Neuronal stem cell (in vitro differentiated cells): ENCODE data around the gene NR1H4.

Experiments used
- DNase-seq: peaks from one replicate; pipeline ENCODE4 v3.0.0-alpha.2; 2013; ENCODE audit warnings: low spot score
- H2AFZ ChIP-seq: one replicate; pipeline ENCODE4 v1.6.1; 2013; ENCODE audit warnings: mild to moderate bottlenecking, low read length, inconsistent platforms
- H2AK5ac ChIP-seq: 2 replicates; pipeline ENCODE4 v1.6.1; 2013; ENCODE audit warnings: low read depth, mild to moderate bottlenecking, inconsistent platforms, low read length, moderate library complexity, mixed read lengths
- H2BK120ac ChIP-seq: 2 replicates; pipeline ENCODE4 v1.6.1; 2013; ENCODE audit warnings: low read depth, mild to moderate bottlenecking, inconsistent platforms, low read length, moderate library complexity, mixed read lengths
- H2BK12ac ChIP-seq: one replicate; pipeline ENCODE4 v1.6.1; 2013; ENCODE audit warnings: low read length, inconsistent platforms
- H2BK15ac ChIP-seq: 2 replicates; pipeline ENCODE4 v1.6.1; 2013; ENCODE audit warnings: mild to moderate bottlenecking, low read length, inconsistent platforms, mixed read lengths
- H2BK5ac ChIP-seq: one replicate; pipeline ENCODE4 v1.6.1; 2013; ENCODE audit warnings: inconsistent platforms, mild to moderate bottlenecking, low read length, moderate library complexity
- H3K14ac ChIP-seq: one replicate; pipeline ENCODE4 v1.6.1; 2013; ENCODE audit warnings: low read length, inconsistent platforms
- H3K18ac ChIP-seq: 2 replicates; pipeline ENCODE4 v1.6.1; 2013; ENCODE audit warnings: low read length, inconsistent platforms
- H3K23ac ChIP-seq: 2 replicates; pipeline ENCODE4 v1.6.1; 2013; ENCODE audit warnings: low read depth, mild to moderate bottlenecking, mixed read lengths, low read length, inconsistent platforms; ENCODE audit not compliant: poor library complexity
- H3K27ac ChIP-seq: replicated peaks from 3 replicates; pipeline ENCODE4 v1.5.1; 2013; ENCODE audit warnings: low read length, inconsistent platforms
- H3K27me3 ChIP-seq, 3 experiments: 2 replicates each; pipeline ENCODE4 v1.6.1; 2013; ENCODE audit warnings: low read length in 3 of 3, mild to moderate bottlenecking in 2 of 3, inconsistent platforms in 1 of 3, low read depth in 1 of 3, mixed read lengths in 1 of 3, moderate library complexity in 1 of 3; ENCODE audit not compliant: control insufficient read depth in 3 of 3, insufficient read depth in 3 of 3
- H3K36me3 ChIP-seq, 2 donors: replicated peaks in 1 of 2; 2 replicates each; pipeline ENCODE4 v1.6.1; 2013; ENCODE audit warnings: low read length in 2 of 2; ENCODE audit not compliant: control insufficient read depth in 2 of 2, insufficient read depth in 2 of 2
- H3K4ac ChIP-seq: 2 replicates; pipeline ENCODE4 v1.6.1; 2013; ENCODE audit warnings: inconsistent platforms, mild to moderate bottlenecking, low read length, moderate library complexity
- H3K4me1 ChIP-seq, 2 donors: 1 replicate in 1 of 2; 2 replicates in 1 of 2; pipeline ENCODE4 v1.6.1; 2013; ENCODE audit warnings: low read length in 2 of 2, low read depth in 1 of 2; ENCODE audit not compliant: control insufficient read depth in 2 of 2, insufficient read depth in 1 of 2
- H3K4me2 ChIP-seq: one replicate; pipeline ENCODE4 v1.6.1; 2013; ENCODE audit warnings: mild to moderate bottlenecking, low read length, inconsistent platforms; ENCODE audit not compliant: insufficient read depth, poor library complexity, severe bottlenecking
- H3K4me3 ChIP-seq, 2 donors: 2 replicates each; pipeline ENCODE4 v1.5.1; 2013; ENCODE audit warnings: low read length in 2 of 2, mild to moderate bottlenecking in 2 of 2, inconsistent platforms in 1 of 2, moderate library complexity in 1 of 2
- H3K79me1 ChIP-seq: one replicate; pipeline ENCODE4 v1.6.1; 2013; ENCODE audit warnings: low read depth, mild to moderate bottlenecking, inconsistent platforms, low read length, moderate library complexity
- H3K9ac ChIP-seq: one replicate; pipeline ENCODE4 v1.6.1; 2013; ENCODE audit warnings: mild to moderate bottlenecking, low read depth, low read length, inconsistent platforms; ENCODE audit not compliant: poor library complexity
- H3K9me3 ChIP-seq, 2 donors: replicated peaks in 1 of 2; 2 replicates each; pipeline versions ENCODE3 to v1.6.1; 2013; ENCODE audit warnings: low read length in 2 of 2, mild to moderate bottlenecking in 2 of 2, inconsistent platforms in 1 of 2, low read depth in 1 of 2, mixed read lengths in 1 of 2, moderate library complexity in 1 of 2; ENCODE audit not compliant: control insufficient read depth in 2 of 2, insufficient read depth in 1 of 2
- H4K8ac ChIP-seq: one replicate; pipeline ENCODE4 v1.6.1; 2013; ENCODE audit warnings: low read depth, mild to moderate bottlenecking, inconsistent platforms, low read length, moderate library complexity
- H4K91ac ChIP-seq: one replicate; pipeline ENCODE4 v1.6.1; 2013; ENCODE audit warnings: low read length, low read depth, mild to moderate bottlenecking, inconsistent platforms; ENCODE audit not compliant: poor library complexity
- WGBS, 2 donors: extraction: QIAGEN DNeasy Blood & Tissue Kit; methylation state at CpG; one replicate each; pipeline ENCODE4 v1.1.7; 2013; ENCODE audit warnings: missing lambda C conversion rate in 2 of 2, mixed read lengths in 1 of 2; ENCODE audit not compliant: insufficient read length in 2 of 2, insufficient replicate concordance in 1 of 2; ENCODE audit errors: extremely low coverage in 2 of 2; 5-methylcytosine and 5-hydroxymethylcytosine counted together

NR1H4 gene

GRCh38 chr12:100447381-100447780 lies 26.3 kb upstream of the NR1H4 start:
- Histone ChIP-seq H3K4me2 (no peak overlapping the region), H3K23ac (no peak overlapping the region), H3K4ac (no peak overlapping the region), H2BK12ac (no peak overlapping the region), H2BK15ac (no peak overlapping the region), H4K91ac (no peak overlapping the region), H3K9me3 (no peaks in the 10 kb centered on the region), H3K9ac (no peak overlapping the region), H3K18ac (no peak overlapping the region), H3K4me3 (no peak overlapping the region), H4K8ac (no peak overlapping the region), H2AK5ac (no peak overlapping the region), H3K4me1 (peaks cover 4 to 9% of the 10 kb centered on the region in 2 donors), H3K27ac (no peak overlapping the region), H2AFZ (peak overlapping the region; percentile 78), H3K79me1 (no peaks in the 10 kb centered on the region), H2BK5ac (no peak overlapping the region), H3K14ac (no peak overlapping the region), H2BK120ac (no peak overlapping the region), H3K36me3 (no peaks in the 10 kb centered on the region), H3K27me3 (no peaks in the 10 kb centered on the region)
- no CpG with 5 or more reads among the region's 3 CpGs for WGBS, 2 donors
- no peak for DNase-seq

- Histone ChIP-seq H2AFZ (no peak overlapping the region), H3K4ac (no peak overlapping the region), H3K36me3 (no peaks in the 10 kb centered on the region), H3K14ac (no peak overlapping the region), H2AK5ac (no peak overlapping the region), H4K91ac (no peak overlapping the region), H3K27ac (no peak overlapping the region), H3K79me1 (no peaks in the 10 kb centered on the region), H3K9ac (no peak overlapping the region), H3K4me2 (no peak overlapping the region), H3K4me1 (peaks cover 4 to 9% of the 10 kb centered on the region in 2 donors), H3K23ac (no peak overlapping the region), H3K9me3 (no peaks in the 10 kb centered on the region), H3K4me3 (no peak overlapping the region), H2BK12ac (no peak overlapping the region), H2BK120ac (no peak overlapping the region), H4K8ac (no peak overlapping the region), H2BK15ac (no peak overlapping the region), H3K18ac (no peak overlapping the region), H2BK5ac (no peak overlapping the region), H3K27me3 (no peaks in the 10 kb centered on the region)
- no CpG with 5 or more reads among the region's 1 CpG for WGBS, 2 donors
- DNase-seq, result no peak
Measured at GRCh38 chr12:100448656-100449055, 25.0 kb upstream of the NR1H4 start.

GRCh38 chr12:100450735-100451134 lies 22.9 kb upstream of the NR1H4 start:
- no peak overlapping the region for H3K23ac ChIP-seq
- no peaks in the 10 kb centered on the region for H3K9me3 ChIP-seq
- no CpG with 5 or more reads among the region's 3 CpGs for WGBS, 2 donors
- DNase-seq, result no peak
- no peak overlapping the region for H2BK5ac ChIP-seq
- H3K9ac ChIP-seq, result no peak overlapping the region
- H2BK15ac ChIP-seq, result no peak overlapping the region
- H3K14ac ChIP-seq, result no peak overlapping the region
- H2AK5ac ChIP-seq, result no peak overlapping the region
- H2AFZ ChIP-seq, result no peak overlapping the region
- H3K4ac ChIP-seq, result no peak overlapping the region
- no peaks in the 10 kb centered on the region for H3K79me1 ChIP-seq
- H2BK120ac ChIP-seq, result no peak overlapping the region
- H4K8ac ChIP-seq, result no peak overlapping the region
- no peak overlapping the region for H3K18ac ChIP-seq
- no peak overlapping the region for H3K4me2 ChIP-seq
- peaks cover 5 to 9% of the 10 kb centered on the region in 2 donors for H3K4me1 ChIP-seq
- H3K36me3 ChIP-seq, result no peaks in the 10 kb centered on the region
- no peak overlapping the region for H3K4me3 ChIP-seq
- H3K27me3 ChIP-seq, result no peaks in the 10 kb centered on the region
- H3K27ac ChIP-seq, result no peak overlapping the region
- no peak overlapping the region for H2BK12ac ChIP-seq
- no peak overlapping the region for H4K91ac ChIP-seq

DNA sequence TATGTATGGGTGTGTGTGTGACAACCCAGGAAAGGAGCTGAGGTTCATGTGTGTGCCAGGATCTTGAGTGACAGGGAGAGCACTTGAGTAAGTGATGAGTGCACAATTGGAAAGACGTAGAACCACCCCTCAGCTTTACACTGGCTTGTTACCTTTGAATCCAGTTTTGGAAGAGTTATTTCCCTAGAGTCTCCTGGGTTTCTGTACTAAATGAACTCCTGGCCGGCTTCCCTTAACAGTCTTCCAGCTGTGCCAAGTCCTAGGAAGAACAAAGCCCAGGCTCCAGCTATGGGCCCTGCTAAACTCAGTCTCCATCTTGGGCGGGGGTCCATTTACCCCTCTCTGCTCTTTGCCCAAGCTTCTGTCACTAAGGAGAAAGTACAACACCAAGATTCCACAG lies 19.7 kb upstream of the NR1H4 start:
- peaks cover 0 to 1% of the 10 kb centered on the region in 2 donors for H3K4me1 ChIP-seq
- WGBS, 2 donors, result no CpG with 5 or more reads among the region's 3 CpGs

More for the DNA sequence above, 19.7 kb upstream of the NR1H4 start:
- H4K8ac ChIP-seq, result no peak overlapping the region
- no peaks in the 10 kb centered on the region for H3K36me3 ChIP-seq
- H3K4me2 ChIP-seq, result no peak overlapping the region
- H3K27ac ChIP-seq, result no peak overlapping the region
- no peak overlapping the region for H3K23ac ChIP-seq
- no peak overlapping the region for H2BK15ac ChIP-seq
- H2BK12ac ChIP-seq, result no peak overlapping the region
- no peak overlapping the region for H3K4ac ChIP-seq
- no peaks in the 10 kb centered on the region for H3K27me3 ChIP-seq
- no peak overlapping the region for H4K91ac ChIP-seq
- no peak overlapping the region for H3K4me3 ChIP-seq
- H3K79me1 ChIP-seq, result no peaks in the 10 kb centered on the region
- H2BK5ac ChIP-seq, result no peak overlapping the region
- H2AK5ac ChIP-seq, result no peak overlapping the region
- H2BK120ac ChIP-seq, result no peak overlapping the region
- DNase-seq, result no peak
- H3K18ac ChIP-seq, result no peak overlapping the region
- H3K14ac ChIP-seq, result no peak overlapping the region
- no peak overlapping the region for H2AFZ ChIP-seq
- H3K9me3 ChIP-seq, result no peaks in the 10 kb centered on the region
- no peak overlapping the region for H3K9ac ChIP-seq
